22Rv1 (cell line): ENCODE data around the gene RAD51B.
"Not testable (repeated sequence)": the region's sequence is repeated elsewhere in the genome, so short reads cannot be mapped to it uniquely, and the experiment has no call there.

Experiments used
- H3K27ac ChIP-seq: fragments of 450-650 bp; 2 replicates; pipeline ENCODE4 v1.5.1; 2017
- ZFX ChIP-seq: fragments of 450-650 bp; IDR thresholded peaks from 2 replicates; pipeline ENCODE4 v1.6.1; 2017; ENCODE audit warnings: antibody characterized with exemption, borderline replicate concordance
- TF ChIP-seq, protein P1 (sequence below): fragments of 450-650 bp; IDR thresholded peaks from 2 replicates; pipeline ENCODE4 v1.5.1; 2017; ENCODE audit warnings: mild to moderate bottlenecking

RAD51B gene

DNA sequence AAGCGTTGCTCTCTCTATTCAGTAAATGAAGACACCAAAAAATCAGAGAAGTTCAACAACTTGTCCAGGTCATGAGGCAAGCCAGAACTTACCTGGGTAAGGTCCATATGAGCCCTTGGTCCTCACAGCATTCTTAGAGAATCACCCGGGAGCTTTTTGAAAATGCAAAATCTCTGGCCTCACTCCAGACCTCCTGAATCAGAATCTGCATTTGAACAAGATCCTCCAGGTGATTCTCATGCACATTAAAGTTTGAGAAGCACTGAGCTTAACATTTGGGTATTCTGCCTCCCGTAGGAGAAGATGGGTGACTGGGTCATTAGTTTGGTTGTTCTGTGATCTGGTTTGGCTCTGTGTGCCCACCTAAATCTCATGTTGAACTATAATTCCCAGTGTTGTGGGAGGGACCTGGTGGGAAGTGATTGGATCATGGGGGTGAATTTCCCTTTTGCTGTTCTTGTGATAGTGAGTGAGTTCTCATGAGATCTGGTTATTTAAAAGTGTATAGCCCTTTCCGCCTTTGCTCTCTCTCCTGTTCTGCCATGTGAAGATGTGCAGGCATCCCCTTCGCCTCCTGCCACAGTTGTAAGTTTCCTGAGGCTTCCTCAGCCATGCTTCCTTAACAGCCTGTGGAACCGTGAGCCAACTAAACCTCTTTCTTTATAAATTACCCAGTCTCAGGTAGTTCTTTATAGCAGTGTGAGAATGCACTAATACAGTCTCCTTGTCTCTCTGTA, 221.2 kb downstream of the RAD51B start:
- TF ChIP-seq ZFX = no peak
- TF ChIP-seq, protein P1, sequence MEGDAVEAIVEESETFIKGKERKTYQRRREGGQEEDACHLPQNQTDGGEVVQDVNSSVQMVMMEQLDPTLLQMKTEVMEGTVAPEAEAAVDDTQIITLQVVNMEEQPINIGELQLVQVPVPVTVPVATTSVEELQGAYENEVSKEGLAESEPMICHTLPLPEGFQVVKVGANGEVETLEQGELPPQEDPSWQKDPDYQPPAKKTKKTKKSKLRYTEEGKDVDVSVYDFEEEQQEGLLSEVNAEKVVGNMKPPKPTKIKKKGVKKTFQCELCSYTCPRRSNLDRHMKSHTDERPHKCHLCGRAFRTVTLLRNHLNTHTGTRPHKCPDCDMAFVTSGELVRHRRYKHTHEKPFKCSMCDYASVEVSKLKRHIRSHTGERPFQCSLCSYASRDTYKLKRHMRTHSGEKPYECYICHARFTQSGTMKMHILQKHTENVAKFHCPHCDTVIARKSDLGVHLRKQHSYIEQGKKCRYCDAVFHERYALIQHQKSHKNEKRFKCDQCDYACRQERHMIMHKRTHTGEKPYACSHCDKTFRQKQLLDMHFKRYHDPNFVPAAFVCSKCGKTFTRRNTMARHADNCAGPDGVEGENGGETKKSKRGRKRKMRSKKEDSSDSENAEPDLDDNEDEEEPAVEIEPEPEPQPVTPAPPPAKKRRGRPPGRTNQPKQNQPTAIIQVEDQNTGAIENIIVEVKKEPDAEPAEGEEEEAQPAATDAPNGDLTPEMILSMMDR = no peak
- H3K27ac ChIP-seq = no peak overlapping the region

DNA sequence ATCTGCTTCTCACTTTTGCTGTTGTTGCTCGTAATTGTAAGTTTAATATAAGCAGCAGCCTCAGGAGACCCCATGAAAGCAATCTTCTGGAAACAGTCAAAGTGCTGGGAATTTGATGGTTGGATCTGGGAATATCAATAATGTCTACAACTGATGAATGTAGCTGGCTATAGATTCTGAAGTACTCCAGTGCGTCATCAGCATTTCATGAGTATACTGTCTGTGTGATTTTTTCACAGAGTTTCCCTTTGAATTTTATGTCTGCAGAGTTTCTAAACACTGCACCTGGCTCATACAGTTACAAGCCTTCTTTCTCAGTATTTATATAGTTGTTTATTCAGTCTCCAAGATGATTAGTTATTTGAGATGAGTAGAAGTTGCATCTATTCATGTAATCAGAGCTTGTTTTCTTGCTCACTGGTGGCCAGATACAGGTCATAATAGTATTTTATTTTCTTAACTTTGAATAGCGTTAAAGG, 222.3 kb downstream of the RAD51B start:
- no peak overlapping the region for H3K27ac ChIP-seq
- TF ChIP-seq, protein P1 = no peak
- no peak for TF ChIP-seq ZFX

DNA sequence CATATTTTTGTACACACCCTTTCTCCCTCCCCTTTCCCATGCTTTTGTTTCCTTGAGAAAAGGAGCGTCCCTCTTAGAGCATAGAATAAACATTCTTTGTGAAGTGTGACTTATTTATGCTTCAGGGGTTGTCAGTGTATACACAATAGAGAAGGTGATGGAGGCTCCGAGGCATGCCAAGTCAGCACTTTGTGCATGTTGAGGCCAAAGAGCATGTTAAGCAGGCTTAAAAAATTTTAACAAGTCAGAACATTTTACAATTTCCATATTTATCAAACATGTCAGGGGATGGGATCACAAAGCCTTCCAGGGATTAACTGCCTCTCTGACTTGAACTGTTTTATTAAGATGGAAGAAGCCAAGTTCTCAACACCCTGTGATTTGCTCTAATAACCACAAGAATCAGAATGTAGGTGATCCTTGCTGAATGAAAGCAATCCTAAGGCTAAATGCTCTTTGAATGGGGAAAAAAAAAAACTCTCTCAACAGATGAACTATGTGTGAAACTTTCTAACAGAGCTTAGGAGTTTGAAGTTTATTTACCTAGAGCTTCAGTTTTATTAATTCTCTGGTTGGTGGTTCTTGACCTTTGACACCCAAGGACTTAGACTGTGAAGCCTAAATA, 223.1 kb downstream of the RAD51B start:
- no peak overlapping the region for H3K27ac ChIP-seq
- TF ChIP-seq, protein P1 = no peak
- TF ChIP-seq ZFX = no peak

DNA sequence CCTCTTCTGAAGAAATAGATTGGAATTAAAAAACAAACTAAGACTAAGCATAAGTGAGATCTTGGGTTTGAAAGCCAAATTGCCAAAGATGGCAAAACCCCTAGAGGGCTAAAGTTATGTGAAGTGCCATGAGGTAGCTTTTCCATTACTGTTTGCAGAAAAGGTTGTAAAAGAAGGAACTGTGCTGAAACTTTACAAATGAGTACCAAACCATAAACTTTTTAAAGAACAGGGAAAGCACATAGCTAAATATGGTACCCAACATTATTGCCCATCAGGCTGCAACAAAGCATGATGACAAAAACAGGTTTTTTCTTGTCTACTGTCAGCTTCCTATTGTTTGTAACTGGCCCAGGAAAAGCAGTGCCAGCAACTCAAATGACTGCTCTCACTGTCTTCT, 224.2 kb downstream of the RAD51B start:
- TF ChIP-seq, protein P1 = no peak
- TF ChIP-seq ZFX = no peak
- H3K27ac ChIP-seq = no peak overlapping the region

DNA sequence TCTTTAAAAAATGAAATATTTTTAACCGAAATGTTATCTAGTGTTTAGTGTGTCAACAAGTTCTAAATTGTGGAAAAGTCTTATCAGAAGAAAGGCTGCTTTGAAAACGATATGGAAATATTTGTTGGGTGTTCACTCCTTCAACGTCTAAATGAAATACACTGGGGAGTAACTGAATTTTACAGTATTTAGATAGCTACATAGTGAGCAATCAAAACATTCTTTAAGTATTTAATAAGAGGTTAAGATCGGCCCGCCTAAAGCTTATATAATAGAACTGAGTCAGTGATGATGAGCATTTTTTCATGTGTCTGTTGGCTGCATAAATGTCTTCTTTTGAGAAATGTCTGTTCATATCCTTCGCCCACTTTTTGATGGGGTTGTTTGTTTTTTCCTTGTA, 228.3 kb downstream of the RAD51B start:
- H3K27ac ChIP-seq = no peak overlapping the region
- TF ChIP-seq ZFX = no peak
- TF ChIP-seq, protein P1 = no peak

DNA sequence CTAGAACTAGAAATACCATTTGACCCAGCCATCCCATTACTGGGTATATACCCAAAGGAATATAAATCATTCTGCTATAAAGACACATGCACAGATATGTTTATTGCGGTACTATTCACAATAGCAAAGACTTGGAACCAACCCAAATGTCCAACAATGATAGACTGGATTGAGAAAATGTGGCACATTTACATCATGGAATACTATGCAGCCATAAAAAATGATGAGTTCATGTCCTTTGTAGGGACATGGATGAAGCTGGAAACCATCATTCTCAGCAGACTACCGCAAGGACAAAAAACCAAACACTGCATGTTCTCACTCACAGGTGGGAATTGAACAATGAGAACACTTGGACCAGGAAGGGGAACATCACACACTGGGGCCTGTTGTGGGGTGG, 229.2 kb downstream of the RAD51B start:
- not testable (repeated sequence) for H3K27ac ChIP-seq

DNA sequence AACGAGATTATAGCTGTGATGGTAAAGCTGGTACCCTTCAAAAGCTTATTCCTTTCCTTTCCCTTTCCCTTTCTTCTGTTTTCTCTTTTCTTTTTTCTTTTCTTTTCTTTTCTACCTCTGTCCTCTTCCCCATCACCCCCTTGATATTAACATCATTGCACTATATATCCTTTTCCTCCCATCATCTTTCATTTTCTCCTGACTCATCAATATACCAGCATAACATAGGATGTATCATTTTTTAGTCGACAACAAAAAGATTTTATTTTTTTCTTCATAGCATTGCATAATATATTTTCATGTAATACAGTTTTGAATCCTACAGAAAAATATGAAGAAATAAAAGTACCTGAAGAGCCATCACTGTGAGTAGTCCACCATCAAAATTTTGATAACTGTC, 230.6 kb downstream of the RAD51B start:
- TF ChIP-seq, protein P1 = no peak
- no peak for TF ChIP-seq ZFX

More for the DNA sequence above, 230.6 kb downstream of the RAD51B start:
- H3K27ac ChIP-seq = no peak overlapping the region
